Measurements from ENCODE around the gene STOX1.
"Not testable (repeated sequence)": the region's sequence is repeated elsewhere in the genome, so short reads cannot be mapped to it uniquely, and the experiment has no call there.

STOX1 gene

DNA sequence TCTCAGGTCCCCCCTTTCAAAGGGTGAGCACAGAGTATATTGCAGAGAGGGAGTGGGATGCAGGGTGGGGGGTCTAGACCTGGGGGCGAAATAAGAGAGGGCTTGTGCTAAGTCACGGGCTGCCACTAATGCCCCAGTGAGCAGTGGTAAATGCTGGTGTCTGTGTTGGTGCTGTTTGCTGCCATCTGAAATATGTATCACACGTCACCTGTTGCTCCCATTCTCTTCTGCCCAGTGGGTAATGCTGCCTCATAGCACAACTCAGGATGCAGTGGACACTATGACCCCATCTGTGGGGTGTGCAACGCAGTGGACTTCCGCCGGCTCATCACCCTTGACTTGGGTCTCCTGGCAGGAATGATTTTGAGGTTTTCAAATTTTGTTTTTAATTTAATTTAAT, 2.6 kb downstream of the STOX1 start:
- DNase-seq, result no peak

GRCh38 chr10:68831961-68832455, 4.7 kb downstream of the STOX1 start:
- DNase-seq, result no peak

DNA sequence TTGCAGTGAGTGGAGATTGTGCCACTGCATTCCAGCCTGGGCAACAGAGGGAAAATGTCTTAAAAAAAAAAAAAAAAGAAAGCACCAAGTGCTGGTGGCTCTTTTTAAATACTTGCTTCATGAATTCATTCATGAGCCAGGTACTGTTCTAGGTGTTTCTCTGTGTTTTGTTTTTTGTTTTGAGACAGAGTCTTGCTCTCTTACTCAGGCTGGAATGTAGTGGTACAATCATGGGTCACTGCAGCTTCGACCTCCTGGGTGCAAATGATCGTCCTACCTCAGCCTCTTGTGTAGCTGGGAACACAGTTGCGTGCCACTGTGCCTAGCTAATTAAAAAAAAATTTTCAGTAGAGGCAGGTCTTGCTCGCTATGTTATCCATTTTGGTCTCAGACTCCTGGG, 5.3 kb downstream of the STOX1 start:
- no peak for DNase-seq

DNA sequence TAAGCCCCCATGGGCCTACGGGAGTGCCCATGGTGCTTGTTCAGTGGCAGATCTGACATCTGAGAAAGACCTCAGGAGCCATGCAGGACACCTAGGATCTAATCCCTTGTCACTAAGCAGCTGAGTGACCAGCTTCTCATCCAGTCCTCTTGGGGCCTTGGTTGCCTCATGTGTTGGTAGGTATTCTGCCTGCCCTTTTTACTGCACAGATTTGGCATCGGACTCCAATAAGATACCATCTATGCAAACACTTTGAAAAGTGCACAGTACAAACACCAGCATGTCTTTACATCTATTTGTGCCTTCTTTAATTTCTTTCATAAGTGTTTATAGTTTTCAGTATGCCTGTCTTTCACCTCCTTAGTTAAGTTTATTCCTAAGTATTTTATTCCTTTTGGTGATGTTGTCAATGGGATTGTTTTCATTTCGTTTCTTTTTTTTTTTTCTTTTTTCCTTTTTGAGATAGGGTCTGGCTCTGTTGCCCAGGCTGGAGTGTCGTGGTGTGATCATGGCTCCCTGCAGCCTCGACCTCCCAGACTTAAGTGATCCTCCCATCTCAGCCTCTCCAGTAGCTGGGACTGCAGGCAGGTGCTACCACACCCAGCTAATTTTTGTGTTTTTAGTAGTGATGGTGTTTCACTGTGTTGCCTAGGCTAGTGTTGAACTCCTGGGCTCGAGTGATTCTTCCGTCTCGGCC, 10.4 kb downstream of the STOX1 start:
- DNase-seq, result no peak

DNA sequence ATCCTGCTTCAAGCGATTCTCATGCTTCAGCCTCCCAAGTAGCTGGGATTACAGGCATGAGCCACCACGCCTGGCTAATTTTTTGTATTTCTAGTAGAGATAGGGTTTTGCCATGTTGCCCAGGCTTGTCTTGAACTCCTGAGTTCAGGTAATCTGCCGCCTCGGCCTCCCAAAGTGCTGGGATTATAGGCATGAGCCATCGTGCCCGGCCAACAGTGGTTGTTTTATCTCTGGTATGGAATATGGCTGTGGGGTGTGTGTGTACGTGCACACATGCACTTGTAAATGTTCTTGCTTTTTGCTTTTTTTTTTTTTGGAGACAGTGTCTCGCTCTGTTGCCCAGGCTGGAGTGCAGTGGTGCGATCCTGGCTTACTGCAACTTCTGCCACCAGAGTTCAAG, 13.3 kb downstream of the STOX1 start:
- DNase-seq, result not testable (repeated sequence)

GRCh38 chr10:68848281-68848680, 20.9 kb downstream of the STOX1 start:
- DNase-seq, result no peak

- DNase-seq, result no peak
Observed at GRCh38 chr10:68848806-68849205, 21.5 kb downstream of the STOX1 start.

DNA sequence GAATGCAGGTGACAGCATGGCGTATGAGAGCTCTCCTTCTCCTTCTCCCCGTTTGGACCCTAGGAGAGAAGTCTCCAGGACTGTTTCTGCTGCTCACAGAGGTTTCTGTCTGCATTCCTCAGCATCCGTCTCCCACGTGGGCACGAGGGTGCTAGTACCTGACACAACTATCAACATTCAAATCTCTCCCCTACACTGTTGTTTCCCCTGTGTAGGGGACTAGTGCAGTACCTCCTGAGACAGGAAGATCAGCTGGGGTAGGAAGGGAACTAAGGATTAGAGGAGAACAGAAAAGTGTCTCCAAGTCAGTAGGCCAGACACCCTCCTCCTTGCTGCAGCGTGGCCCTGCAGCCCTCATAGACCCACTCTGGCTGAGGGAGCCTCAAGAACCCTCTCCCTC, 29.0 kb downstream of the STOX1 start:
- DNase-seq, result no peak

- DNase-seq, result no peak
Observed at GRCh38 chr10:68857005-68857404, 29.7 kb downstream of the STOX1 start.

GRCh38 chr10:68861253-68861652, 33.9 kb downstream of the STOX1 start:
- no peak for DNase-seq

GRCh38 chr10:68864611-68865010, 37.3 kb downstream of the STOX1 start:
- DNase-seq, result no peak

DNA sequence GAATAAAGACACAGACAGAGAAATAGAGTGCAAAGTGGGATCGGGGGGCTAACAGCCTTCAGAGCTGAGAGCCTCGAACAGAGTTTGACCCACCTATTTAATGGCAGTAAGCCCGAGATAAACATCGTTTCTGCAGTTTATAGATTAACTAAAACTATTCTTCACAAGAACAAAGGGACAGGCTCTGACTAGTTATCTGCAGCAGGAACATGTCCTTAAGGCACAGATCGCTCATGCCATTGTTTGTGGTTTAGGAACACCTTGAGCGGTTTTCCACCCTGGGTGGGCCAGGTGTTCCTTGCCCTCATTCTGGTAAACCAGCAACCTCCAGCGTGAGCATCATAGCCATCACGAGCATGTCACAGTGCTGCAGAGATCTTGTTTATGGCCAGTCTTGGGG, 40.8 kb downstream of the STOX1 start:
- not testable (repeated sequence) for DNase-seq

DNA sequence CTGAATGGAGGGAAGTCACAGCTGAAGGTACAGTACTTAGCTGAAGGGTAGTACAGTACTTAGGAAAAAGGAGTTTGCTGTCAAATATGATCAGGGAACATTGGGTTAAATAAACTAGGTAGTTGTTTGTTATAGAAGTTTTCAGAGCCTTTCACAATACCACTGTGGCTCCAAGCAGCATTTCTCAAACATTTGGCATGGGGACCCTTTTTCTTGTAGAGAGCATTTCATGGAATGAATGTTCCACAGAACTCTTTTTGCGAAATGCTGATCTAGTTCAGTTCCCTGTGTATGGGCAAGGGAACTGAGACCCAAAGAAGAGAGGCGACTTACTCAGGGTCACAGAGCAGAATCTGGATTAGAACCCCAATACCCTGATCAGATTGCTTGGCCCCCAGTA, 42.3 kb downstream of the STOX1 start:
- DNase-seq, result no peak

DNA sequence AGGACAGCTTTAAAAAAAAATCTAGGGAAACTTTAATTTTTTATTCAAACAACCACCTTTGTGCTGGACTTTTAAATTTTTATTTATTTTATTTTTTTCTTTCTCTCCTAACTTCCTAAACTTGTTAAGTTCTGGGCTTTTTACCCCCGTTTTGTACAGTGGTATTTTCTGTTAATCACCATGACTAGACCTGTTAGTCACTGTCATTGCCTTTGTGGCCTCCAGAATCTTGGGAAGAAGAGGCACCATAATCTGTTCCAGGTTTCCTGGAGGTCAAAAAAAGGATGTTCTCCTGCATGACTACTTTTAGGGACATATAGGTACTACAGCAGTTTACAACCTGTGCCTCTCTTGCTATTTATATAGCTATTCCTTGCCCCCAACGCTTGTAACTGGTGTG, 42.7 kb downstream of the STOX1 start:
- peak; percentile 5 for DNase-seq

DNA sequence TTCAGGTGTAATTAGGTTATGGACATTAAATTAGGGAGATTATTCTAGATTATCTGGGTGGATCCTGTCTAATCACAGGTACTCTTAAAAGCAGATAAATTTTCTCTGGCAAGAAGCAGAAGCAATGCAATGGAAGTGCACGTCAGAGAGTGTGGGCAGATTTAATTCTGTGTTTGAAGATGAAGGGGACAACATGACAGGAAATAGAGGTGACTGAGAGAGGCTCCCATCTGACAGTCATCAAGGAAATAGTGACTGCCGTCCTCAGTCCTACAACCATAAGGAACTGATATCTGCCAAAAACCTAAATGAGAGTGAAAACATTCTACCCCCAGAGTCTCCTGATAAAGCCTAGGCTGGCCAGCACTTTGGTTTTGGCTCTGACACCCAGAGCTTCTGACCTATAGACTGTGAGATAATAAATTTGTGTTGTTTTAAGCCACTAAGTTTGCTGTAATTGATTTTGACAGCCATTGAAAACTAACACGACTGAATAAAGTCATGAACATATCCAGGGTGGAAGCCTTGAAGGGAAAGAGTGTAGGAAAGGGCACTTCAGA, 43.3 kb downstream of the STOX1 start:
- DNase-seq, result no peak

DNA sequence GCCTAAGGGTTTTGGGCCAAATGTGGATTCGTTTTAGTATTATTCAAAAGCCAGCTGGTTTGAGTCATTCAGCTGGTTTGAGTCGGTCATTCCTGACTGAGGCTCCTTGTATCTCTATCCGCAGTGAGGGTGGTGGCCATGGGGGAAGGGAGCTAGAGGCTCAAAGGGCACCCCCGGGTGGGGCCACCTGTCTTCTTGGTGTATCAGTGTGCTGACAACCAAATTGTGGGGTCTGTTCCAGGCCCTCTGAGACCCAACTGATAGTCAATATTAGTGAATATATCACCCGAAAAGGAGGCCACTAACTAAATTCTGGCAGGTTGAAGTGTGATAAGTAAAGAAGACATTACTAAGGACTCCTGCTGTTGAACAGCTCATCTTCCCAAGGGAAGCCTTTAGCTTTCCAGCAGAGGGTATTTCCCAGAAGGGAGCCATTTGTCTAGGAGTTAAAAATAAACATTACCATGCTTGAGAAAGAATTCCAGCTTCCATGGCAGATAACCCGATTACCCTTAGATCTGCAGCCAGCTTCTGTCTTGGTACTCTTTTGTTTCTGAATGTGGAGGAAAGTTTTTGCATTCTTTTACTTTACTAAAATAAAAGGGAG, 43.9 kb downstream of the STOX1 start:
- peak; percentile 85 for DNase-seq

- DNase-seq, result peak; percentile 62
Observed at GRCh38 chr10:68871731-68872342, 44.5 kb downstream of the STOX1 start.

GRCh38 chr10:68876246-68877138, 49.2 kb downstream of the STOX1 start:
- DNase-seq, result no peak

DNA sequence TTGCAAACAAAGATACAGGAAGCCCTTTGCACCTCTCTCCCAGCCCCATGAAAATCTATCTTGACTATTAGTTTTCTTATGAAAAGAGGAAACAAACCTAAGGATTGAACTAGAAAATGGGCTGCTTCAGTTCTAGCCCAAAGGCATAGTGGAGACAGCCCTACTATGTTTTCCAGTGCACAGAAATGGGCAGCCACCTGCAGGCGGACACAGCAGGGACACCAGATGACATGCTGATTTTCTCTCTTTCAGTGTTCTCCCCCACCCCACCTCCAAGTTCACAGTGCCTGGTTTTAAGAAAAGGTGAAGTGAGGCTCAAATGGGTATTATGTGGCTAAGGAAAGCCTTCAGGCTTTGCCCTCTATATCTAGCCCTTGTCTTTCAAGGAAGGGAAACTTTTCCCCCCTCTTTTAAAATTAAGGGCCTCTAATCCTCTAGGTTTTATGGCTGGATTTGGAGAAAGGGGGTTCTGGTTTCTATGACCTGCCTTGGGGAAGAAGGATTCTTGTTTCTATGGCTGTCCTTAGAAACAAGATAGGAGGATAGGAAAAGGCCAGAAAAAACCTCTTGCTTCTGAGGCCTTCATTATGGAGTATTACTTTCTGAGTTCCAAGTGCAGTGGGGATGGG, 50.3 kb downstream of the STOX1 start:
- DNase-seq, result no peak

DNA sequence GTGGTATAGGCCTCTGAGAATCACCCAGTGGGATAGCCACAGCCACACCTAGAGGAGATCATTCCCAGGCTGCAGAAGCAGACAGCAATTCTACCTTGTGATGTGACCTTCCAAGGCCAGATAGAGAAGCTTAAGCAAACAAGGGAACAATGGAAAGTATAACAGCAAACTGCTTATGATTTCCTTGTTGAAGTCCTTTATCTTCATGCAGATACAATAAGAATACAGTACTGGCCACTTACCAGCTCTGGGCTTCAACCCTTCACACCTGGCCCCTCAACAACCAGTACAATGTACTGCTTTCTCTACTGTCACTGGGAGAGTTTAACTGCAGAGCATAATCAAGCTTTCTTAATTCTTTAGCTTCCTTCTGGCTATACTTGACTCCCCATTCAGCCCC, 51.2 kb downstream of the STOX1 start:
- no peak for DNase-seq

- DNase-seq, result no peak
Observed at GRCh38 chr10:68879628-68880027, 52.3 kb downstream of the STOX1 start.

DNA sequence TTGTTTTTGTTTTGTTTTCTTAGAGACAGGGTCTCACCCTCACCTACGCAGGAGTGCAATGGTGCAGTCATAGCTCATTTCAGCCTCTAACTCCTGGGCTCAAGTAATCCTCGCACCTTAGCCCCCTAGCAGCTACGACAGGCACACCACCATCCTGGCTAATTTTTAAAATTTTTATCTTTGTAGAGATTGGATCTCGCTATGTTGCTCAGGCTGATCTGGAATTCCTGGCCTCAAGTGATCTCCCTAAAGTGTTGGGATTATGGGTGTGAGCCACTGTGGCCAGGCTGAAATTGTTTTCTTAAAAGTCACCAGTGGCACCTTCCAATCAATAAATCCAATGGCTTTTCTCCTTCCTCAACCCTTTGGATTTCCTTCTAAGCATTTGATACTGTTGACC, 52.9 kb downstream of the STOX1 start:
- DNase-seq, result no peak

Data from fibroblast of skin of back (primary cell).